H9 (cell line): ENCODE results near the gene EIF6. TPM values are rescaled to one million over a fixed set of nuclear protein-coding genes. Genes with fewer than 3 reads are reported as not detected.

ENCODE experiments used
- DNase-seq: peaks from one replicate; pipeline ENCODE4 v3.0.0-alpha.2; 2017
- H2AFZ ChIP-seq: one replicate; pipeline ENCODE4 v1.6.1; 2013; ENCODE audit warnings: mild to moderate bottlenecking, low read length, control low read depth, moderate library complexity
- H2AK5ac ChIP-seq: 2 replicates; pipeline ENCODE4 v1.6.1; 2013; ENCODE audit warnings: low read length, control low read depth, mixed read lengths; ENCODE audit not compliant: insufficient read length
- H2BK120ac ChIP-seq: one replicate; pipeline ENCODE4 v1.6.1; 2013; ENCODE audit warnings: low read depth, mild to moderate bottlenecking, low read length, control low read depth, inconsistent platforms; ENCODE audit not compliant: poor library complexity, severe bottlenecking
- H2BK12ac ChIP-seq: 2 replicates; pipeline ENCODE4 v1.6.1; 2013; ENCODE audit warnings: low read length, control low read depth, mixed read lengths, low read depth; ENCODE audit not compliant: insufficient read length
- H2BK15ac ChIP-seq: 2 replicates; pipeline ENCODE4 v1.6.1; 2013; ENCODE audit warnings: low read depth, low read length, control low read depth
- H2BK20ac ChIP-seq: one replicate; pipeline ENCODE4 v1.6.1; 2013; ENCODE audit warnings: low read depth, mild to moderate bottlenecking, low read length, control low read depth, inconsistent platforms; ENCODE audit not compliant: poor library complexity, severe bottlenecking
- H2BK5ac ChIP-seq: 2 replicates; pipeline ENCODE4 v1.6.1; 2013; ENCODE audit warnings: low read length, control low read depth, mixed read lengths; ENCODE audit not compliant: insufficient read length
- H3K14ac ChIP-seq: 2 replicates; pipeline ENCODE4 v1.6.1; 2013; ENCODE audit warnings: low read length, control low read depth; ENCODE audit not compliant: insufficient read depth
- H3K18ac ChIP-seq: 2 replicates; pipeline ENCODE4 v1.6.1; 2013; ENCODE audit warnings: low read depth, mild to moderate bottlenecking, mixed read lengths, low read length, control low read depth; ENCODE audit not compliant: insufficient read length
- H3K23ac ChIP-seq: 2 replicates; pipeline ENCODE4 v1.6.1; 2013; ENCODE audit warnings: low read length, control low read depth, mixed read lengths, low read depth; ENCODE audit not compliant: insufficient read length
- H3K23me2 ChIP-seq: 2 replicates; pipeline ENCODE4 v1.6.1; 2013; ENCODE audit warnings: low read depth, mild to moderate bottlenecking, mixed read lengths, low read length, control low read depth; ENCODE audit not compliant: insufficient read length, poor library complexity, severe bottlenecking
- H3K27ac ChIP-seq: 2 replicates; pipeline ENCODE4 v1.5.1; 2013; ENCODE audit warnings: low read length, control low read depth, mixed read lengths, low read depth; ENCODE audit not compliant: insufficient read length
- H3K27me3 ChIP-seq: 2 replicates; pipeline ENCODE4 v1.6.1; 2013; ENCODE audit warnings: low read length, control low read depth, inconsistent platforms; ENCODE audit not compliant: insufficient read depth
- H3K4ac ChIP-seq: 2 replicates; pipeline ENCODE4 v1.6.1; 2013; ENCODE audit warnings: low read depth, mild to moderate bottlenecking, control low read depth, inconsistent platforms, low read length, moderate library complexity
- H3K4me1 ChIP-seq: 2 replicates; pipeline ENCODE4 v1.6.1; 2013; ENCODE audit warnings: low read length, control low read depth, inconsistent platforms; ENCODE audit not compliant: insufficient read depth
- H3K4me2 ChIP-seq: 2 replicates; pipeline ENCODE4 v1.6.1; 2013; ENCODE audit warnings: low read length, control low read depth, mixed read lengths; ENCODE audit not compliant: insufficient read length, insufficient read depth
- H3K56ac ChIP-seq: 2 replicates; pipeline ENCODE4 v1.6.1; 2013; ENCODE audit warnings: low read depth, mild to moderate bottlenecking, mixed read lengths, low read length, control low read depth; ENCODE audit not compliant: insufficient read length
- H3K79me1 ChIP-seq: 2 replicates; pipeline ENCODE4 v1.6.1; 2013; ENCODE audit warnings: low read depth, mild to moderate bottlenecking, moderate library complexity, low read length, control low read depth, inconsistent platforms; ENCODE audit not compliant: insufficient read depth, poor library complexity, severe bottlenecking
- H3K79me2 ChIP-seq: 2 replicates; pipeline ENCODE4 v1.6.1; 2013; ENCODE audit warnings: low read length, control low read depth, inconsistent platforms; ENCODE audit not compliant: insufficient read depth
- H3K9ac ChIP-seq: 2 replicates; pipeline ENCODE4 v1.6.1; 2013; ENCODE audit warnings: low read length, control low read depth, mixed read lengths; ENCODE audit not compliant: insufficient read length; ENCODE audit errors: extremely low read depth
- H3K9me3 ChIP-seq: one replicate; pipeline ENCODE4 v1.6.1; 2013; ENCODE audit warnings: low read depth, low read length, inconsistent platforms; ENCODE audit not compliant: control insufficient read depth
- H3T11ph ChIP-seq: one replicate; pipeline ENCODE4 v1.6.1; 2013; ENCODE audit warnings: mild to moderate bottlenecking, low read length, control low read depth, inconsistent platforms
- H4K20me1 ChIP-seq: one replicate; pipeline ENCODE4 v1.6.1; 2013; ENCODE audit not compliant: control insufficient read depth, insufficient read length, insufficient read depth
- H4K5ac ChIP-seq: 2 replicates; pipeline ENCODE4 v1.6.1; 2013; ENCODE audit warnings: low read depth, mild to moderate bottlenecking, mixed read lengths, low read length, control low read depth; ENCODE audit not compliant: insufficient read length
- H4K8ac ChIP-seq: replicated peaks from 2 replicates; pipeline ENCODE4 v1.6.1; 2013; ENCODE audit warnings: low read length, control low read depth, mixed read lengths, low read depth; ENCODE audit not compliant: insufficient read length
- H4K91ac ChIP-seq: 2 replicates; pipeline ENCODE4 v1.6.1; 2013; ENCODE audit warnings: low read depth, mild to moderate bottlenecking, moderate library complexity, mixed read lengths, low read length, control low read depth; ENCODE audit not compliant: insufficient read length
- H3K27ac Mint-ChIP-seq, 3 experiments: 2 replicates in 2 of 3; 3 replicates in 1 of 3; pipeline ENCODE4 v1.8.0; 2020 to 2021; ENCODE audit warnings: mixed read lengths in 3 of 3, mild to moderate bottlenecking in 1 of 3, moderate library complexity in 1 of 3
- H3K27me3 Mint-ChIP-seq: 2 replicates; pipeline ENCODE4 v1.8.0; 2021; ENCODE audit warnings: low read depth, mild to moderate bottlenecking, moderate library complexity, mixed read lengths
- H3K36me3 Mint-ChIP-seq, 3 experiments: 2 replicates in 2 of 3; 3 replicates in 1 of 3; pipeline ENCODE4 v1.8.0; 2020 to 2021; ENCODE audit warnings: low read depth in 3 of 3, mixed read lengths in 3 of 3; ENCODE audit not compliant: insufficient read depth in 1 of 3
- H3K4me1 Mint-ChIP-seq, 2 experiments: 2 replicates each; pipeline ENCODE4 v1.8.0; 2020; ENCODE audit warnings: mixed read lengths in 2 of 2
- H3K4me3 Mint-ChIP-seq, 2 experiments: 2 replicates in 1 of 2; 3 replicates in 1 of 2; pipeline ENCODE4 v1.8.0; 2020 to 2021; ENCODE audit warnings: mild to moderate bottlenecking in 2 of 2, mixed read lengths in 2 of 2, moderate library complexity in 1 of 2
- H3K9me3 Mint-ChIP-seq, 2 experiments: 2 replicates in 1 of 2; 3 replicates in 1 of 2; pipeline ENCODE4 v1.8.0; 2020; ENCODE audit warnings: mild to moderate bottlenecking in 2 of 2, mixed read lengths in 2 of 2, moderate library complexity in 1 of 2
- WGBS: extraction: QIAGEN DNeasy Blood & Tissue Kit; methylation state at CpG from one replicate; pipeline ENCODE4 v1.1.7; 2013; ENCODE audit warnings: missing lambda C conversion rate, low lambda C conversion rate, mixed read lengths; ENCODE audit not compliant: insufficient read length; ENCODE audit errors: extremely low coverage; 5-methylcytosine and 5-hydroxymethylcytosine counted together
- total RNA-seq: library from RNA; stranded (reverse); gene quantifications from 2 replicates; pipeline ENCODE4 v1.2.1, GENCODE V29; 2021
- TF ChIP-seq, protein P1 (sequence below): fragments of 200-600 bp; sonication (generic); conservative IDR thresholded peaks from 3 replicates; pipeline ENCODE4 v1.8.0; 2021; ENCODE audit warnings: antibody characterized with exemption, mild to moderate bottlenecking

The EIF6 gene
- total RNA-seq, 1 experiment from 2014 or later: 150 TPM

DNA sequence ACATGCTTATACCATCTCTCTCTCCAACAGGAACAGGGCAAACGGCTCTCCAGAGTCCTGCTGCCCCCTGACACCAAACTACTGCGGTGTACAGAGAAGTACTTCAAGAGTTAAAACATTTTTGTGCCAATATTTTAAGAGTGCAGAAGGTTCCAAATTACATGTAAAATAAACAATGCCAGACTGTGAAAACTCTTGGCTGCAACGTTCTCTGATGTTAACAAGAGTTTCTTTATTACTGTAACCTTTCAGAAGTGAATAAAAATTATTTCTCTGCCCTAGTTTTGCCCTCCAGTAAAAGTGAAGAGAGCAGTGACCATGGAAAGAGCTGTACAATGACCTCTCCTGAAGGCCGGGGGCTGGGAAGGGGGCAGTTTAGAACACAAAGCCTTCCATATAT, 49.0 kb upstream of the EIF6 start:
- no peak overlapping the region for H2BK120ac ChIP-seq
- no peak overlapping the region for H2BK20ac ChIP-seq
- DNase-seq: no peak
- H2BK12ac ChIP-seq: no peak overlapping the region
- TF ChIP-seq, protein P1, sequence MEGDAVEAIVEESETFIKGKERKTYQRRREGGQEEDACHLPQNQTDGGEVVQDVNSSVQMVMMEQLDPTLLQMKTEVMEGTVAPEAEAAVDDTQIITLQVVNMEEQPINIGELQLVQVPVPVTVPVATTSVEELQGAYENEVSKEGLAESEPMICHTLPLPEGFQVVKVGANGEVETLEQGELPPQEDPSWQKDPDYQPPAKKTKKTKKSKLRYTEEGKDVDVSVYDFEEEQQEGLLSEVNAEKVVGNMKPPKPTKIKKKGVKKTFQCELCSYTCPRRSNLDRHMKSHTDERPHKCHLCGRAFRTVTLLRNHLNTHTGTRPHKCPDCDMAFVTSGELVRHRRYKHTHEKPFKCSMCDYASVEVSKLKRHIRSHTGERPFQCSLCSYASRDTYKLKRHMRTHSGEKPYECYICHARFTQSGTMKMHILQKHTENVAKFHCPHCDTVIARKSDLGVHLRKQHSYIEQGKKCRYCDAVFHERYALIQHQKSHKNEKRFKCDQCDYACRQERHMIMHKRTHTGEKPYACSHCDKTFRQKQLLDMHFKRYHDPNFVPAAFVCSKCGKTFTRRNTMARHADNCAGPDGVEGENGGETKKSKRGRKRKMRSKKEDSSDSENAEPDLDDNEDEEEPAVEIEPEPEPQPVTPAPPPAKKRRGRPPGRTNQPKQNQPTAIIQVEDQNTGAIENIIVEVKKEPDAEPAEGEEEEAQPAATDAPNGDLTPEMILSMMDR: no peak
- no peak overlapping the region for H2AK5ac ChIP-seq
- no peak overlapping the region for H2BK15ac ChIP-seq
- H4K5ac ChIP-seq: no peak overlapping the region
- Mint-ChIP-seq H3K27me3 (no peaks in the 10 kb centered on the region), H3K9me3 (no peaks in the 10 kb centered on the region), H3K27ac (peak overlapping the region in 1 of 3 experiments; percentile 70; a peak in 1 of 7 replicates), H3K36me3 (no peaks in the 10 kb centered on the region), H3K4me3 (no peak overlapping the region), H3K4me1 (peaks cover 5 to 6% of the 10 kb centered on the region in 2 experiments)
- H3K23me2 ChIP-seq: no peaks in the 10 kb centered on the region
- H4K8ac ChIP-seq: no peak overlapping the region
- H3K4me2 ChIP-seq: no peak overlapping the region
- no peaks in the 10 kb centered on the region for H3K27me3 ChIP-seq
- no peak overlapping the region for H2AFZ ChIP-seq
- H3K9me3 ChIP-seq: no peaks in the 10 kb centered on the region
- H3K23ac ChIP-seq: no peak overlapping the region
- no CpG with 5 or more reads among the region's 4 CpGs for WGBS
- H3K56ac ChIP-seq: no peak overlapping the region
- H3K27ac ChIP-seq: no peak overlapping the region
- H3K18ac ChIP-seq: no peak overlapping the region
- no peaks in the 10 kb centered on the region for H3K79me2 ChIP-seq
- no peak overlapping the region for H3K14ac ChIP-seq
- H2BK5ac ChIP-seq: no peak overlapping the region
- 0 out of 2 replicates have a peak, but pooled peaks cover 2% of the 10 kb centered on the region for H3K4me1 ChIP-seq
- no peak overlapping the region for H3K4ac ChIP-seq
- H3K79me1 ChIP-seq: no peaks in the 10 kb centered on the region
- H3T11ph ChIP-seq: no peak overlapping the region
- no peaks in the 10 kb centered on the region for H4K20me1 ChIP-seq
- no peak overlapping the region for H4K91ac ChIP-seq
- H3K9ac ChIP-seq: no peak overlapping the region
